Articular chondrocyte of knee joint (primary cell): ENCODE measurements around the gene PROS1. TPM values are rescaled to one million over a fixed set of nuclear protein-coding genes. Genes with fewer than 3 reads are reported as not detected.

Experiments
- small RNA-seq: library from RNA; depleted of rRNA; stranded (forward); fragments of <200 nt; gene quantifications from one replicate; pipeline ENCODE3, GENCODE V24; 2012
- total RNA-seq: library from RNA; depleted of rRNA; stranded (reverse); fragments of >200 nt; gene quantifications from 2 replicates; pipeline ENCODE4 v1.2.3, GENCODE V29; 2012

PROS1 gene
- total RNA-seq = 51.7 and 59.1 TPM in 2 replicates

GRCh38 chr3:93973131-93974126, at the start of gene PROS1:
PROS1 (minus strand) TSS chr3:93973896; CDS start chr3:93973749, 147 bp downstream.

GRCh38 chr3:93979850-93980676, 6.4 kb upstream of the PROS1 start, which contains the start of gene ARL13B:
ARL13B (plus strand) TSS chr3:93980155; CDS start chr3:93980424, 269 bp downstream.

Small RNA genes within 50 kb of the gene (small RNA-seq; reads per million reads assigned to genes)
- gene RF00019 (not detected), gene RNU6-488P (not detected), gene RNU6-511P (not detected)

Other genes starting within 250 kb of the PROS1 start
- 13.5 and 18.5 TPM in 2 replicates for gene ARL13B, start 6.3 kb upstream of the PROS1 start, total RNA-seq
- gene STX19, start 54.7 kb upstream of the PROS1 start, total RNA-seq = 0.13 TPM in 1 of 2 replicates, not detected in the other
- 7.8 and 8.6 TPM in 2 replicates for gene DHFR2, start 89.0 kb upstream of the PROS1 start, total RNA-seq
- 16.5 and 18.3 TPM in 2 replicates for gene NSUN3, start 89.2 kb upstream of the PROS1 start, total RNA-seq